Panc1 (cell line): Measurements from ENCODE around the gene HOXA11.

Experiments used
- CTCF ChIP-seq: fragments of 450-650 bp; IDR thresholded peaks from 2 replicates; pipeline ENCODE4 v1.5.1; 2017; ENCODE audit warnings: mild to moderate bottlenecking
- POLR2AphosphoS5 ChIP-seq: IDR thresholded peaks from 2 replicates; pipeline ENCODE4 v1.6.1; 2012; ENCODE audit warnings: mild to moderate bottlenecking, low read depth, low read length, moderate library complexity
- REST ChIP-seq, 2 experiments: IDR thresholded peaks; 2 replicates each; pipeline ENCODE4 v1.6.1; 2011 to 2012; ENCODE audit warnings: low read depth in 2 of 2, control low read depth in 1 of 2, low read length in 1 of 2, mild to moderate bottlenecking in 1 of 2, moderate library complexity in 1 of 2; ENCODE audit not compliant: insufficient read depth in 1 of 2
- SIN3A ChIP-seq: IDR thresholded peaks from 2 replicates; pipeline ENCODE4 v1.6.1; 2012; ENCODE audit warnings: low read depth, mild to moderate bottlenecking, low read length, moderate library complexity, borderline replicate concordance; ENCODE audit not compliant: insufficient read depth
- TCF7L2 ChIP-seq: IDR thresholded peaks from 2 replicates; pipeline ENCODE4 v1.6.1; 2011; ENCODE audit warnings: mild to moderate bottlenecking, low read depth, low read length, inconsistent platforms

GRCh38 chr7:27143023-27143949, 41.7 kb downstream of the HOXA11 start, which contains the start of gene HOXA5:
- TF ChIP-seq CTCF (peak; percentile 95), TCF7L2 (no peak), SIN3A (no peak), POLR2AphosphoS5 (no peak; the same call in 1 of the 2 replicates), REST (IDR thresholded peaks at IDR 0.05; ENCODE audit: insufficient read depth in 1 of 2, low read depth in 2 of 2, low read length in 1 of 2) (no peak)
